ENCODE results near the gene SLC8A3.

DNA sequence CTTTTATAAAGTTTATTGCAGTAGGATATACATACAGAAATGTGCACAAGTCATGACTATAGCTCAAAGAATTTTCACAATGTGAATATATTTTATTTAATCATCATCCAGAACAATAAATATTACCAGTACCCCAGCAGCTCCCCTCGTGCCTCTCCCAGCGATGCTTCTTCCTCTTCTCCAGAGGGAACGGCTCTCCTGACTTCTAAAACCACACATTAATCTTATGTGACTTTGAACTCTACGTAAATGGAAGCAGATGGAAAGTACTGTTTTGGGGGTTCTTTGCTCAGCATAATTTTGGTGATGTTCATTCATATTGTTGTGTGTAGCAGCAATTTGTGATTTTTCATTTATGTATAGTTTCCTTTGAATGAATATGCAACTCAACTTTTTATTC lies 4.6 kb upstream of the SLC8A3 start:
- no peak for TF ChIP-seq POLR2A (IDR thresholded peaks at IDR 0.05; ENCODE audit: low read depth, low read length)
- no peak for TF ChIP-seq POLR2AphosphoS5 (IDR thresholded peaks at IDR 0.05; ENCODE audit: low read depth, low read length)

Data from GM12892 (cell line).